ENCODE measurements around the gene SLC22A7. TPM values are rescaled to one million over a fixed set of nuclear protein-coding genes. Genes with fewer than 3 reads are reported as not detected.

The SLC22A7 gene
- polyA plus RNA-seq, 1 donor (not counting 4 experiments of a cell fraction or from before 2014, with no cell fraction given) = not detected

DNA sequence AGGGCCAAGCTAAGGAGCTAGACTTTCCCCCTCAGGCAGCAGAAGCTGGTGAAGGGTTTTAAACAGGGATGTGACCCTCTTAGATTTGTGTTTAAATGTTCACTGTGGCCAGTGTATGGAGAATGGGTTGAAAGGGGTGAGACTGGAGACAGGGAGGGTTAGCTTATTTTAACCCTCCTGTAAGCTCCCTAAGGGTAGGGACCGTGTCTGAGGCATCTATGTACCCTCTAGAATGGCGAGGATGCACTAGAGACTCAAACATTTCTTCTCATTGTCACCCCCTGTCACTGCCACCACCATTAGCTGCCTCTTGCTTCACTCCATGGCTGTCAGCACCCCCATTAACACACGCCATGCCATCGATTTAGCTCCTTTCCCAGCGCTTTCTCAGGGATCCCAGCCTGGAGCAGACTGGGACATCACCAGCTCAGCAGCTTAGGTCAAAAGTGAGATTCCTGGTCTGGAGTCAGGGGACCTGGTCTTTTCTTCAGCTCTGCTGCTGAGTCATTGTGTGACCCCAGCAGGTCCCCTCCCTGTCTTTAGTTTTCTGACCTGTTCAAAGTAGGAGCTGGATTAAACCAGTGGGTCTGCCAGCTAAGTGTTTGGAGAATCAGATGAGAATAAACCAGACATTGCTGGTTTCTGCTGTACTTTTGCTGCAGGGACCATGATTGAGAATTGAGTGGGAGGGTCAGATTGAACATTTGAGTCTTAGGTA is 1.1 kb upstream of the SLC22A7 start:
- DNase-seq (ENCODE audit: low read depth, low spot score) = no peak
- TF ChIP-seq, protein P1, sequence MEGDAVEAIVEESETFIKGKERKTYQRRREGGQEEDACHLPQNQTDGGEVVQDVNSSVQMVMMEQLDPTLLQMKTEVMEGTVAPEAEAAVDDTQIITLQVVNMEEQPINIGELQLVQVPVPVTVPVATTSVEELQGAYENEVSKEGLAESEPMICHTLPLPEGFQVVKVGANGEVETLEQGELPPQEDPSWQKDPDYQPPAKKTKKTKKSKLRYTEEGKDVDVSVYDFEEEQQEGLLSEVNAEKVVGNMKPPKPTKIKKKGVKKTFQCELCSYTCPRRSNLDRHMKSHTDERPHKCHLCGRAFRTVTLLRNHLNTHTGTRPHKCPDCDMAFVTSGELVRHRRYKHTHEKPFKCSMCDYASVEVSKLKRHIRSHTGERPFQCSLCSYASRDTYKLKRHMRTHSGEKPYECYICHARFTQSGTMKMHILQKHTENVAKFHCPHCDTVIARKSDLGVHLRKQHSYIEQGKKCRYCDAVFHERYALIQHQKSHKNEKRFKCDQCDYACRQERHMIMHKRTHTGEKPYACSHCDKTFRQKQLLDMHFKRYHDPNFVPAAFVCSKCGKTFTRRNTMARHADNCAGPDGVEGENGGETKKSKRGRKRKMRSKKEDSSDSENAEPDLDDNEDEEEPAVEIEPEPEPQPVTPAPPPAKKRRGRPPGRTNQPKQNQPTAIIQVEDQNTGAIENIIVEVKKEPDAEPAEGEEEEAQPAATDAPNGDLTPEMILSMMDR (optimal IDR thresholded peaks at IDR 0.05 in 1 of 3, IDR thresholded peaks at IDR 0.05 in 1 of 3, conservative IDR thresholded peaks at IDR 0.05 in 1 of 3; ENCODE audit: extremely low read depth in 1 of 3, insufficient read depth in 2 of 3, low read length in 3 of 3) = no peak
- no peak for TF ChIP-seq EZH2 (IDR thresholded peaks at IDR 0.05; ENCODE audit: low read length)
- no peak overlapping the region for H3K9ac ChIP-seq (ENCODE audit: control insufficient read depth, extremely low read depth, insufficient read depth, low read length)
- no peaks in the 10 kb centered on the region for H4K20me1 ChIP-seq (ENCODE audit: control insufficient read depth, extremely low read depth, insufficient read depth, low read length)
- H3K4me2 ChIP-seq (ENCODE audit: control insufficient read depth, extremely low read depth, insufficient read depth, low read depth, low read length) = no peak overlapping the region
- no peak overlapping the region for H2AFZ ChIP-seq (ENCODE audit: control insufficient read depth, low read length)
- H3K79me2 ChIP-seq (ENCODE audit: control insufficient read depth, insufficient read depth, low read length) = no peaks in the 10 kb centered on the region
- no peak for FAIRE-seq
- H3K9me3 ChIP-seq (ENCODE audit: control insufficient read depth, low read depth, low read length) = no peaks in the 10 kb centered on the region
- H3K9me1 ChIP-seq (ENCODE audit: control insufficient read depth, extremely low read depth, insufficient read depth, low read length) = no peaks in the 10 kb centered on the region
- H3K27me3 ChIP-seq (ENCODE audit: control insufficient read depth, extremely low read depth, insufficient read depth, low read length) = peaks cover 43% of the 10 kb centered on the region
- H3K27ac ChIP-seq (ENCODE audit: control insufficient read depth, insufficient read depth, low read length) = no peak overlapping the region
- H3K36me3 ChIP-seq (ENCODE audit: control insufficient read depth in 2 of 2, extremely low read depth in 1 of 2, insufficient read depth in 2 of 2, low read length in 2 of 2) = no peaks in the 10 kb centered on the region
- H3K4me1 ChIP-seq (ENCODE audit: control insufficient read depth, extremely low read depth, insufficient read depth, low read length) = no peaks in the 10 kb centered on the region
- dilution Hi-C loops (cut with MboI; ENCODE audit: extremely low pct_ligation_motif_present, low sequenced_read_pairs) = no loop called here
- no peak overlapping the region for H3K4me3 ChIP-seq (ENCODE audit: control insufficient read depth in 2 of 3, extremely low read depth in 1 of 3, insufficient read depth in 2 of 3, low read depth in 1 of 3, low read length in 3 of 3)

DNA sequence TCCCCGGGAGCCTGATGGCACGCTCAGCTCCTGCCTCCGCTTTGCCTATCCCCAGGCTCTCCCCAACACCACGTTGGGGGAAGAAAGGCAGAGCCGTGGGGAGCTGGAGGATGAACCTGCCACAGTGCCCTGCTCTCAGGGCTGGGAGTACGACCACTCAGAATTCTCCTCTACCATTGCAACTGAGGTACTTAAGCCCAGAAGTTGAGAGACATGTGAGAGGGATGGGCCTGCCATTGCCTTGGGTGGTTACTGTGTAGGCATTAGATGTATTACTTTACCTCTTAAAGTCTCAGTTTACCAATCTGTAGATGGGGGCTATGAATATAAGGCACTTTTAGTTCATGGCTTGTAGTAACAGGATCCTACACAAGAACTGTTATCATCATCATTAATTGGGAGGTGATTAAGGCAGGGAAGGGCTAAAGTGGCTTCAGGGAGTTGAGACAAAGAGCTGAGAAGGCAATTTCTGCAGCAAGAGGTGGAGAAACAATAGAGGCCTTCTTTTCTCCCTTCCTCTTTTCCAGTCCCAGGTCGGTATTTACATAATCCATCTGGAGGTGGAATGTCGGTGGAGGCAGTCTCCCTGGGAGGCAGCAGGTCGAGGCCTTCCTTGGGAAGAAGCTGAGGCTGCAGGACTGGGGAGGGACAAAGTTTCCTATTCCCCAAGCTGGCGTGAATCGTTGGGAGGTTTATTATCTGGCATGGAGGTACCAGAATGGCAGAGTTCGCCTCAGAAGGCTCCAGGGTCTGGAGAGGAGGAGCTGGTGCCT is 691 bp downstream of the SLC22A7 start:
- H3K9me1 ChIP-seq (ENCODE audit: control insufficient read depth, extremely low read depth, insufficient read depth, low read length) = no peaks in the 10 kb centered on the region
- dilution Hi-C loops (cut with MboI; ENCODE audit: extremely low pct_ligation_motif_present, low sequenced_read_pairs) = no loop called here
- TF ChIP-seq EZH2 (IDR thresholded peaks at IDR 0.05; ENCODE audit: low read length) = no peak
- TF ChIP-seq, protein P1 (optimal IDR thresholded peaks at IDR 0.05 in 1 of 3, IDR thresholded peaks at IDR 0.05 in 1 of 3, conservative IDR thresholded peaks at IDR 0.05 in 1 of 3; ENCODE audit: extremely low read depth in 1 of 3, insufficient read depth in 2 of 3, low read length in 3 of 3) = no peak
- FAIRE-seq = no peak
- H3K4me1 ChIP-seq (ENCODE audit: control insufficient read depth, extremely low read depth, insufficient read depth, low read length) = no peaks in the 10 kb centered on the region
- no peaks in the 10 kb centered on the region for H4K20me1 ChIP-seq (ENCODE audit: control insufficient read depth, extremely low read depth, insufficient read depth, low read length)
- no peaks in the 10 kb centered on the region for H3K9me3 ChIP-seq (ENCODE audit: control insufficient read depth, low read depth, low read length)
- peaks cover 38% of the 10 kb centered on the region for H3K27me3 ChIP-seq (ENCODE audit: control insufficient read depth, extremely low read depth, insufficient read depth, low read length)
- no peak overlapping the region for H2AFZ ChIP-seq (ENCODE audit: control insufficient read depth, low read length)
- no peaks in the 10 kb centered on the region for H3K36me3 ChIP-seq (ENCODE audit: control insufficient read depth in 2 of 2, extremely low read depth in 1 of 2, insufficient read depth in 2 of 2, low read length in 2 of 2)
- no peak overlapping the region for H3K4me2 ChIP-seq (ENCODE audit: control insufficient read depth, extremely low read depth, insufficient read depth, low read depth, low read length)
- no peak for DNase-seq (ENCODE audit: low read depth, low spot score)
- no peak overlapping the region for H3K9ac ChIP-seq (ENCODE audit: control insufficient read depth, extremely low read depth, insufficient read depth, low read length)
- no peak overlapping the region for H3K27ac ChIP-seq (ENCODE audit: control insufficient read depth, insufficient read depth, low read length)
- no peak overlapping the region for H3K4me3 ChIP-seq (ENCODE audit: control insufficient read depth in 2 of 3, extremely low read depth in 1 of 3, insufficient read depth in 2 of 3, low read depth in 1 of 3, low read length in 3 of 3)
- no peaks in the 10 kb centered on the region for H3K79me2 ChIP-seq (ENCODE audit: control insufficient read depth, insufficient read depth, low read length)
